Esophagus squamous epithelium (tissue), 5 donors: ENCODE measurements around the gene RASA3. TPM values are rescaled to one million over a fixed set of nuclear protein-coding genes. Genes with fewer than 3 reads are reported as not detected.

Experiments
- DNase-seq: peaks from one replicate; lab custom pipeline; 2025; lab: John Stamatoyannopoulos, UW
- H3K27ac ChIP-seq, 4 donors: fragments of 200-600 bp; sonication (generic); one replicate each; pipeline ENCODE4 v1.5.1; 2016 to 2019; ENCODE audit warnings: mild to moderate bottlenecking in 1 of 4
- H3K27me3 ChIP-seq, 4 donors: fragments of 200-600 bp; sonication (generic); 1 replicate in 3 of 4; 2 replicates in 1 of 4; pipeline versions ENCODE4 v1.5.1 to v1.6.0; 2017 to 2021; ENCODE audit warnings: antibody characterized with exemption in 1 of 4
- H3K36me3 ChIP-seq, 3 donors: fragments of 200-600 bp; sonication (generic); one replicate each; pipeline ENCODE4 v1.5.1; 2016 to 2019
- H3K4me1 ChIP-seq, 3 donors: fragments of 200-600 bp; sonication (generic); one replicate each; pipeline ENCODE4 v1.5.1; 2017 to 2019
- H3K4me3 ChIP-seq, 4 donors: fragments of 200-600 bp; sonication (generic); 1 replicate in 3 of 4; 2 replicates in 1 of 4; pipeline ENCODE4 v1.5.1; 2016 to 2019; ENCODE audit warnings: mild to moderate bottlenecking in 2 of 4, moderate library complexity in 1 of 4
- H3K9me3 ChIP-seq, 3 donors: fragments of 200-600 bp; sonication (generic); one replicate each; pipeline ENCODE4 v1.5.1; 2016 to 2019
- CTCF ChIP-seq, 6 experiments: fragments of 450-650 bp in 4 of 6; fragments of 200-600 bp in 2 of 6; sonication (generic) in 2 of 6; IDR thresholded peaks; one replicate each; pipeline ENCODE4 v1.5.1; 2016 to 2019; ENCODE audit warnings: antibody characterized with exemption in 6 of 6, mild to moderate bottlenecking in 4 of 6, moderate library complexity in 4 of 6
- POLR2A ChIP-seq, 4 donors: fragments of 450-650 bp; IDR thresholded peaks; one replicate each; pipeline ENCODE4 v1.6.1; 2017; ENCODE audit warnings: antibody characterized with exemption in 4 of 4, mild to moderate bottlenecking in 4 of 4, moderate library complexity in 3 of 4
- WGBS, 2 donors: methylation state at CpG; one replicate each; pipeline ENCODE4 v1.1.5; 2018; 5-methylcytosine and 5-hydroxymethylcytosine counted together
- intact Hi-C: fragments of 100-400 bp; cut with DNase I; formaldehyde crosslinking; loops from one replicate; pipeline ENCODE4 v1.15.0; 2022
- total RNA-seq, 4 donors: library from RNA; depleted of rRNA; stranded (reverse); fragments of >200 nt; gene quantifications; one replicate each; pipeline ENCODE4 v1.1.0, GENCODE V29; 2016
- donor health status: DM: yes; HTN: yes; CAD: no.

The RASA3 gene
- total RNA-seq, 4 donors from 2014 or later = 1.4 to 8.8 (median 3.1) TPM

GRCh38 chr13:114061047-114061446 lies 71.4 kb downstream of the RASA3 start:
- H3K27ac ChIP-seq = peak overlapping the region in 1 of 4 donors; percentile 58
- WGBS, 2 donors = 88 to 90% methylated on average over 12 to 14 of the region's 18 CpGs
- no peak for TF ChIP-seq CTCF (IDR thresholded peaks at IDR 0.05)
- no peak for TF ChIP-seq POLR2A (IDR thresholded peaks at IDR 0.05)
- H3K4me1 ChIP-seq = peaks cover 24 to 91% (median 49%) of the 10 kb centered on the region in 3 donors
- intact Hi-C loops = no loop called here
- DNase-seq = no peak
- H3K9me3 ChIP-seq = no peaks in the 10 kb centered on the region
- H3K36me3 ChIP-seq = peaks cover 0 to 3% (median 0%) of the 10 kb centered on the region in 3 donors
- H3K4me3 ChIP-seq = no peak overlapping the region
- no peaks in the 10 kb centered on the region for H3K27me3 ChIP-seq

GRCh38 chr13:114059946-114060860 lies 72.2 kb downstream of the RASA3 start:
- Histone ChIP-seq H3K27ac (peak overlapping the region in 2 of 4 donors; percentile 40 to 58), H3K27me3 (no peaks in the 10 kb centered on the region), H3K9me3 (no peaks in the 10 kb centered on the region), H3K36me3 (peaks cover 0 to 7% (median 0%) of the 10 kb centered on the region in 3 donors), H3K4me3 (no peak overlapping the region), H3K4me1 (peaks cover 16 to 82% (median 41%) of the 10 kb centered on the region in 3 donors)
- TF ChIP-seq POLR2A (IDR thresholded peaks at IDR 0.05) (no peak), CTCF (IDR thresholded peaks at IDR 0.05) (no peak)
- WGBS, 2 donors = 69 to 83% methylated on average over 24 to 38 of the region's 53 CpGs
- DNase-seq = no peak
- intact Hi-C loops = no loop called here

GRCh38 chr13:114059428-114059827 lies 73.0 kb downstream of the RASA3 start:
- Histone ChIP-seq H3K9me3 (no peaks in the 10 kb centered on the region), H3K4me1 (peaks cover 9 to 74% (median 33%) of the 10 kb centered on the region in 3 donors), H3K27ac (peak overlapping the region in 1 of 4 donors; percentile 53), H3K27me3 (no peaks in the 10 kb centered on the region), H3K36me3 (peaks cover 0 to 7% (median 0%) of the 10 kb centered on the region in 3 donors), H3K4me3 (no peak overlapping the region)
- 94 to 100% methylated on average over 2 to 9 of the region's 16 CpGs for WGBS, 2 donors
- intact Hi-C loops = no loop called here
- no peak for DNase-seq
- no peak for TF ChIP-seq CTCF (IDR thresholded peaks at IDR 0.05)
- no peak for TF ChIP-seq POLR2A (IDR thresholded peaks at IDR 0.05)

GRCh38 chr13:114058051-114058867 lies 74.2 kb downstream of the RASA3 start:
- H3K4me1 ChIP-seq = peaks cover 4 to 63% (median 22%) of the 10 kb centered on the region in 3 donors
- intact Hi-C loops = no loop called here
- no peaks in the 10 kb centered on the region for H3K27me3 ChIP-seq
- no peaks in the 10 kb centered on the region for H3K9me3 ChIP-seq
- H3K36me3 ChIP-seq = peaks cover 0 to 7% (median 0%) of the 10 kb centered on the region in 3 donors
- H3K27ac ChIP-seq = peak overlapping the region in 2 of 4 donors; percentile 21 to 42
- DNase-seq = no peak
- no peak for TF ChIP-seq CTCF (IDR thresholded peaks at IDR 0.05)
- no peak for TF ChIP-seq POLR2A (IDR thresholded peaks at IDR 0.05)
- H3K4me3 ChIP-seq = no peak overlapping the region
- WGBS, 2 donors = 76 to 92% methylated on average over 12 to 15 of the region's 30 CpGs
